CD4-positive, alpha-beta T cell treated with Interleukin-17A for 4 hours (primary cell): Measurements from ENCODE around the gene EPDR1.
"Not testable (repeated sequence)": the region's sequence is repeated elsewhere in the genome, so short reads cannot be mapped to it uniquely, and the experiment has no call there.

Source experiments
- DNase-seq: peaks from one replicate; pipeline ENCODE4 v3.0.0-alpha.2; 2020; ENCODE audit warnings: mixed read lengths

EPDR1 gene

DNA sequence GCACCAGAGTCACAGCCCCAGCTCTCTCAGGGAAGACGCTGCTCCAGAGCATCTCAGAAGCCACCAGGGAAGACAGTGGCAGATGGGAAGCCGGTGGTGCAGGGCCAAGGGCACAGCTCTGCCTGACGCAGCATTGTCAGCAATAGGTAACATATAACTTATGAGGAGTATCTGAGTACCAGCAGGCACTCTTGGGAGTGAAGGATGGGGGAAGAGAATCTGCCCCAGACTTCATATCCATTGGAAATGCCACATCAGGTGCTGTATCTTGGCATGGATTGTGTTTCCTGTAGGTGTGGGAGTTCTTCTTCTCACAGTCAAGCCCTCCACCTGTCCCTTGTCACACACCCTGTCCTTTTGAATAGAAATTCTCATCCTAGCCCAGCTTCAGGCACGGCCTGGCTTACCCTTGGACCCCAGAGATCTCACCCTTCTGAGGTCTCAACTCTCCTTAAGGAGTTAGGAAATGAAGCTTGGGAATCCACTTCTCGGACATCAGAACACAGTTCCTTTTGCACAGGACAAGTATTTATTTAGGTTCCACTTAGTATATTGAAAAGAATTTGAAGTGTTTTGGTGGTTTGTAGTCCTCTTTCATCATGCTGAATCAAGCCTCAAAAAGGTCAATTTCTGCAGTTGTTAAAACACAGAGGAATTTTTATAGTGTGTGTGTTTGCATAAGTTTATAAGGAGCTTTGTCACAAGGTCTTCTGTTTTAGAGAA is 9.9 kb downstream of the EPDR1 start:
- no peak for DNase-seq

DNA sequence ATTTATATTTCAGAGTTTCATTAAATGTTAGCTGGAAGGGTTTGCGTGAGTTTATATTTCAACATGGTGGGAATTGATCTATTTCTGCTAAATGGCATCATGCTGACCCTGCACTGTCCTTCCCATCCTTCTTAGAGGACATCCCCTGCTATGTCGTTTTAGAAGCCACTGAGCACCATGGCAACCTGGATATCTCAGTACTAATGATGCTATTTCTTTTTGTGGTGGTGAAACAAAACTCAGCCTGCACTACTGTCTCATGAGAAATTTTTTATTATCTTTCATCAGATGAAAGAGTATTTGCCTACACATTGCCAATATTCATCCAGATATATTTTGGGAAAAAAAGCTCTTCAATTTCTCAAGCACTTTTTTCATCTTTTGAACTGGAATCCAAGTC is 12.1 kb downstream of the EPDR1 start:
- no peak for DNase-seq

DNA sequence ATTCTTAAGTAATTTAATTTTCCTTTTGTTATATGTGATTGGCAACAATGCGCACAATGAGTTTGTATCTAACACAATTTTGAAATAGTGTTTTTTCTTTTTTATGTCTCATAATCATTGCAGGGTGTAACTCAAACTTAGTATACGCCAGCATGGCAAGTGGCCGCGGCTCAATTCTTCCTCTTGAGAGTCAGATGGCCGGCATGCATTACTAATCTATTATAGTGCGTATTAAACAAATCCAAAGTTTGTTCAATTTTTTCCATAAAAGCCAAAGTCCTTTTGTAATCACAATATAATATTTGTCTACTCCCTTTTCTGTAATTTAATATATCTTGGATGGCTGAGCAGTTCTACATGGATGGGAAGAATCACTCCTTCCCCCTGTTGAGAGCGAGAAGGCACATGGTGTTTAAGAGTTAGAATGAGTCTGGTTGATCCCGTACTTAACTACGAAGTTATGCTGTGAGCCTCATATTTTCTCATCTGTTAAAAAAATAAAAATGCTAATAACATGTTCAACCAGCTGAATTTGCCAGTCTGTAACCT is 12.7 kb downstream of the EPDR1 start:
- DNase-seq = no peak

DNA sequence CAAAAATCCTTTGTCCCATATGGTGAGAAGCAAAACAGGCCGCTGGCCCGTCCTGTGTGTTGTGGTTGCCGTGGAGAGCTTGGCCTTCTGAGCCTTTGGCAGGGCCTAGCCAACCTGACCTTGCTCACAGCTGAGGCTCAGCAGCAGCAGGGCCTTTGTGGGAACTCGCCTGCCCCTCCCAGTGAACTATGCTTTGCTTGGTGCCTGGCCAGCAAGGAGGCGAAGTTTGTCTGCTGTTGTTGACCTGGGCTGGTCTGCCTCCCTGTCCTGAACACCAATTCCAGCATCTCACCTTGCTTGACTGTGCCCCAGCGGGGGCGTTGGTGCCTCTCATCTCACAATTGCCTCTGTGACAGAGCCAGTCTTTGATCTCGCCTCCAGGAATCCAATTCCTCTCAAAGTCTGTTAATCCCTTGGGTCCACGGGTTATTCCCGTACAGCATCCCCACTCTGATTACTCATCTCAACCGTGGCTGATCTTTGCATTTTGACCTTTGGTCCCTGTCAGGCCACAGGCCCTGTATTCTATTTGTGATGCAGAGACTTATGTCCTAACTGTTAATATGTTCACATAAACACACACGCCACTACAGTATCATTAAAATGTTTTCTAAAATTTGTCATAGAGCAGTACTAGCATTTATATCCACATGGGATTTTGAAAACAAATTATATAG is 22.6 kb downstream of the EPDR1 start:
- no peak for DNase-seq

DNA sequence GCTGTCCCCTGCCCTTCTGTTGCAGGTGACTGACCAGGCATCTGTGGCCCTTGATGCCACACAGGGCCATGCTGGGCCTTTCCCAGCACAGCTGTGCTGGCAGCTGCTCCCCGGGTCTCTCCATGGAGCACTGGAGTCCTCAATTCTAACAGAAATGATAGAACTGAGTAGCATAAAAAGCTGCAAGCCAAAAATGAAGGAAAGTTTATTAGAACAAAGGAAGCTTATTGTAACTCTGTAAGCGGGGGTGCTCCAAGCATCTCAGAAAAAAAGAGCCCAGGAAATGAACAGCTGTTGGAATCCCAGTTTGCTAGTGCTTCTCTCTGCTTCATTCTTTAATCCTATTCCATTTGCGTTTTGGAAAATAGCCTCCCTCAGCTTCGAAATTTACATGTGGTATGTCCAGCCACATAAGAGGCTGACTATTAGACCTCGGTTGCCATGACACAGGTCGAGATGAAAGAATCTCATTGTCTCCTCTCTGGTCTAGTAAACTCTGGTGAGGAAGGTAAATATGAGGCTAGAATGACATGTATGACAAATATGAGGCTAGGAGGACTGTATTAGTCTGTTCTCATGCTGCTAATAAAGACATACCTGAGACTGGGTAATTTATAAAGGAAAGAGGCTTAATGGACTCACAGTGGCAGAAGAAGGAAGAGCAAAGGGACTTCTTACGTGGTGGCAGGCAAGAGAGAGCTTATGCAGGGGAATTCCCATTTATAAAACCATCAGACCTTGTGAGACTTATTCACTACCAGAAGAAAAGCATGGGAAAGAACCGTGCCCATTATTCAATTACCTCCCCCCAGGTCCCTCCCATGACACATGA is 23.7 kb downstream of the EPDR1 start:
- DNase-seq = no peak

DNA sequence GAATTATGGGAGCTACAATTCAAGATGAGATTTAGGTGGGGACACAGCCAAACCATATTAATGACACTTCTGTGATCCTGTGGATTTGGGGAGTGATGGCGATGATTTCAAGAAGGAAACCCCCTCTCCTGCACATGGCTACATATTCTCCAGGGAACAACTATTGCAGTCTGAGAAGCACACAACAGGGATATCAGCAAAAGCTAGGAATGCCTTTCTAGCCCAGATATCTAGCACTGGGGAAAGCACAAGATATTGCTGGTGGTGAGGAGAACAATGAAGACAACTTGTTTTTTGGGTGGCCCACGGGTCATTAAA is 24.3 kb downstream of the EPDR1 start:
- no peak for DNase-seq

DNA sequence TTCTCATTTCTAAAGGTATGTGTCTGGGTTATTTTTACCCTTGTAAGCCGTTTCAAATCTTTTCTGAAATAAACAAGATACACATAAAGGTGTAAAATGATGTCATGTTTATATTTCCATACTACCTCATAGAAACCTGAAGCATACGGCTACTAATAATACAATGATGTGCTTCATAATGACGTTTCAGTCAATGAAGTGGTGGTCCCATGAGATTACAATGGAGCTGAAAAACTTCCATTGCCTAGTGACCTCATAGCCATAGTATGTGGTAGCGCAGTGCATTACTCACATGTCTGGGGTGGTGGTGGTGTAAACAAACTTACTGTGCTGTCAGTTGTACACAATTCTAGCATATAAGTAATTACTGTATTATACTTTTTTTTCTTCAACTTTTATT is 24.9 kb downstream of the EPDR1 start:
- no peak for DNase-seq

DNA sequence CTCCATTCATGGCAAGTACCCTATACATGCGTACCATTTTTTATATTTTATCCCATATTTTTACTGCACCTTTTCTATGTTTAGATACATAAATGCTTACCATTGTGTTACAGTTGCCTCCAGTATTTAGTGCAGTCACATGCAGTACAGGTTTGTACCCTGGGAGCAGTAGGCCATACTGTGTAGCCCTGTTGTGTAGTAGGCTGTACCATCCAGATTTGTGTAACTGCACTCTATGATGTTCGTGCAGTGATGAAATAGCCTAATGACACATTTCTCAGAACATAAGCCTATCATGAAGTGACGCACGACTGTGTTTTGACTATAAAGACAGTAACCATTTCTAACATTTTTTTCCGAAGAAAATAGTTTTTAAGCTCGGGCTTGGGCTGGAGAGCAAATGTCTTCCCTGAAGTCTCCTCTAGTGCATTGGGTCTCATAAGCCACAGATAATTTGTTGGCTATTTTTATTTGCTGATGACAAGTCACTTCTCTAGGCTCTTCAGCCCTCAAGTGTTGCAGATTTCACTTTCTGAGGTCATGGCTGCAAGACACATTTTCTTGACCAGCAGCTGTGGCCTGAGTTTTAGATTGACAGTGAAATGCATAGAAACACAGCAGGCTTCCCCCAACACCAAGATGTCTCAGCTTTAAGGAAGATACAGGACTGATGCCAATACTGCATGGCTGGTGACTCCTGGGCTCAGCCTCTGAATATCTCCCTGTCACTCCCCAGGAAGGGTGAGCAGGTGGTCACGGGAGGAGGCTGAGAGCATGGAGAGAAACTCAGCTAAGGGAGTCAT is 26.9 kb downstream of the EPDR1 start:
- DNase-seq = no peak

DNA sequence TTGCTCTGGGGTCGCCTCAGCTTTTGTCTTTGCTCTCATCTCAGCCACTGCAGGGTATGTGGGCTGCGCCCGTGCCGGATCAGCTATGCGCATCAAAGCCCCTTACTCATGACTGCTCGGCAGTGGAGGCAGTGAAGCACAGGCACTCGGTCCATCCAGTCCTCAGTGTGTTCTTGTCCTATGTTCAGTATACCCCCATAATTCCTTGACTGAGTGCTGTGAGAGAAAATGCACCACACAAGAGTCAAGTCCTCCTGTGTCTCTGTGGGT is 27.4 kb downstream of the EPDR1 start:
- no peak for DNase-seq

DNA sequence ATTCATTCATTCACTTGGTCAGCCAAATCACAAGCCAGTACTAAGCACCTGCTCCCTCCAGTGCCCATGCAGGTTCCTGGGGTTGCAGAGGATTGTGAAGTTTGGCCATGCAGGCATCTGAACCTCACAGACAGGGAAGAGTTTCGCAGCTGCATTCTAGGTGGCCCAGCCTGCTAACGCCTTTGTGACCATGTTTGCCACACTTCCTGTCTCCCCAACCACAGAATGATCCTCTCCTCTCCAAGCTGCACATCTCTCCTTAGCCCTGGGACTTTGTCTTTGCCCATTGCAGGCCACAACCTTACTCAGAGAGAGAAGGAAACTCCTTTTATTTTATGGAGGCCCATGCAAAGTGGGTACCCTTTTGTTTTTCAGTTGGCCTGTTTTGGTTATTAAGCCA is 31.8 kb downstream of the EPDR1 start:
- no peak for DNase-seq

DNA sequence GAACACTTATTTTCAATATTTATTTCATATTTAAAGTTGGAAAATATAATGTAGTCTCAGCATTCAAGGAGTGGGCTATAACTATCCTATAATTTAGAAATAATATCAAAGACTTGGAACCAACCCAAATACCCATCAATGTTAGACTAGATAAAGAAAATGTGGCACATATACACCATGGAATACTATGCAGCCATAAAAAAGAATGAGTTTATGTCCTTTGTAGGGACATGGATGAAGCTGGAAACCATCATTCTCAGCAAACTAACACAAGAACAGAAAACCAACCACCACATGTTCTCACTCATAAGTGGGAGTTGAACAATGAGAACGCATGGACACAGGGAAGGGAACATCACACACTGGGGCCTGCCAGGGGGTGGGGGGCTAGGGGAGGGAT is 33.8 kb downstream of the EPDR1 start:
- DNase-seq = not testable (repeated sequence)

DNA sequence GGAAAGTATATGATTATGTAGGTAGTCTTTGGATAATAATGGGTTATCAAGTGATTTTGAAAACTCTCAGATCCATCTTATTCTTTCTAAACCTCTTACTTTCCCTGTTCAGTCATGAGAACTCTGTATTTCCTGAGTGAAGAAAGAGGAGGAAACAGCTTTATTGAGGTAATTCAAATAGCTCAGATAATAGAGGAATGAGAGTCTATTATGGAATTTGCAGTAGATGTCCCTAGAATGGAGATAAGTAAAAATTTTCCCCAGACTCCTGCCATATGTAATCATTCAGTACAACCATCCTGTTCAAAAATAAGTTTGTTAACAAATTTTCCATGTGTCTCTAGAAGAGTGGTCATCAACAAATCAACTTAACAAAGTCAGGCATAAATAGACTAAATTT is 36.4 kb downstream of the EPDR1 start:
- no peak for DNase-seq

DNA sequence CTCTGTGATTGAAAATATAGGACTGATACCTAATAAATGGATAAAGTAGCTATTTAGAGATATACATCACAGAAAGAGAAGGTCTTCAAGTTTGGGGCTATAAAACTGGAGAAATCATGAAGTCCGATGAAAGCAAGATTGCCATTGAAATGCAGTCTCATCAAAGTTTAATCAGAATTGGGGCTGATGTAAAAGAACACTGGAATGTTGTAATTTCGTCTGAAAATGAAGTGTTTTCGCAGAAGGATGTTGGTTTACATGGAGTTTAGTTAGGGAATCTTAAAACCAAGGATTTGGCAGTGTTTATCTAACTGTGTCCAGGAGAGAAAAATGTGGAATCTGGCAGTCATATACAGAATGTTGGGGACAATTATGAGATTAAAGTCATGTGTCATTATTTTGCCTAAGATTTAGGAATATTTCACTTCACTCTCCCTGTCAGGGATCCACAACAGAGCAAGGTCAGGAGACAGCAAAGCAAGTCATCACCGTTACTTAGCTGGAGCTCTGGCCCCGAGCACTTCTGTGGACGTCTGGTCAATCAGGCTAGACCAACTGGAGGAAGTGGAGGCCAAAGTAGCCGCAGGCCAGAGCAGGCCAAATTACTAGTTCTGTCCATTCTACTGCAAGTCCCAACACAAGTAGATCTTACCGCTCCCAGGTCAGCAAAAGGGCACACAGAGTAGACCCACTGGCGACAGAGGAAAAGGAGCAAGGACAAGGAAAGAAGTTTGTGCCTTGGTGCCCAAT is 37.0 kb downstream of the EPDR1 start:
- no peak for DNase-seq

DNA sequence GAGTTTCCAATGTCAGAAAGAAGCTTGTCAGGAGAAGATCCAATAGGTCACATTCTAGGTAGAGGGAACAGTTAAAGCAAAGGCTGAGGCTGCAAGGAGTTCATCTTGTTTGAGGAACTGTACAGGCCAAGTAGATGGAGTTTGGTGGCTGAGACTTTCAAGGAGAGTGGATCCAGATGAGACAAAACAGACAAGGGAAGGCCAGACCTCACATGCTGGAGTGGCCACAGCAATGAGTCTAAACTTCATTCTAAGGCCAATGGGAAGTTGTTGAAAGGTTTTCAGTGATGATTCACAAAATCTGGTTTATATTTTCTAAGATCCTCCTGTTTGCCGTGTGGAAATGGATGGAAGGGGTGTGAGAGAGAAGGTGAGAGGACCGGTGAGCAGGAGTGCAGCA is 40.0 kb downstream of the EPDR1 start:
- DNase-seq = no peak

DNA sequence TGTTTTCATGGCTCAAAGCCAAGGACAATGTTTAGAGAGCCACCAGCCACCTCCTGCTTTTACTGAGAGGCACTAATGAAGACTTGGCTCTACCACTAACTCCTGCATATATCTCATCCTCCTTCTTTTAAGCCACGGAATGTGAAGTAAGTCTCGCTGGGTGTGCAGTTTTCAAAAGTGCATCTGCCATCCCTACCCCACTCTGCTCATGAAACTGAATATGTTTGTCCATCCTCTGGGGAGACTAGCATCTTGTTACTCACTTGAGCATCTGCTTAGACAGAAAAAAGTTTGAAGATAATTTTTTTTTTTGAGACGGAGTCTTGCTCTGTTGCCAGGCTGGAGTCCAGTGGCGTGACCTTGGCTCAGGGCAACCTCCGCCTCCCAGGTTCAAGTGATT is 40.8 kb downstream of the EPDR1 start:
- DNase-seq = no peak

DNA sequence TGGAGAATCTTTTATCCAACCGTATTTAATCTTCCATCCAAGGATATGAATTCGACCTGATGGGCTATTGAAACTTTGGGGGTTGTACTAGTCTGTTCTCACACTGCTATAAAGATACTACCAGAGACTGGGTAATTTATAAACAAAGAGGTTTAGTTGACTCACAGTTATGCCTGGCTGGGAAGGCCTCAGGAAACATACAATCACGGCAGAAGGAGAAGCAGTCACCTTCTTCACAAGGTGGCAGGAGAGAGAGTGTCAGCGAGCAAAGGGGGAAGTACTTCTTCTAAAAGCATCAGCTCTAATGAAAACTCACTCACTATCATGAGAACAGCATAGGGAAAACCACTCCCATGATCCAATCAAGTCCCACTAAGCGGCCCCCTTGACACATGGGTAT is 43.8 kb downstream of the EPDR1 start:
- no peak for DNase-seq

DNA sequence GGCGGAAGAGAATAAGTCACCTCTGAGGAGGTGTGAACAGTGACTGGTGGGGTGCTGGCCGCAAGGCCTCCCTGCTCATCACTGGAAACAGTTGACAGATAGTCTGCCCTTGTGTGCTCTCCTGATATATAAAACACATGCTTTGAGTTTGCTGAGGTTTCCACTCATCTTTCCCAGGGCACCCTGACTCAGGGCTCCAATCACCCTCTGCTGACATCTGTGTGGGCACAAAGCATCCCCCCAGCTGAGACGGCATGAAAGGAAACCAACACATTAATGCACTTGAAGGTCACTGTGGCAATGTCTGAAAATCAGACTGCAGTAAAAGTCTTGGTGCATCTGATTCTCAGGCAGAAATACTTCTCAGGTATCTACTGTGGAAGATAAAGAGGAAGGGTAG is 49.8 kb downstream of the EPDR1 start:
- no peak for DNase-seq

DNA sequence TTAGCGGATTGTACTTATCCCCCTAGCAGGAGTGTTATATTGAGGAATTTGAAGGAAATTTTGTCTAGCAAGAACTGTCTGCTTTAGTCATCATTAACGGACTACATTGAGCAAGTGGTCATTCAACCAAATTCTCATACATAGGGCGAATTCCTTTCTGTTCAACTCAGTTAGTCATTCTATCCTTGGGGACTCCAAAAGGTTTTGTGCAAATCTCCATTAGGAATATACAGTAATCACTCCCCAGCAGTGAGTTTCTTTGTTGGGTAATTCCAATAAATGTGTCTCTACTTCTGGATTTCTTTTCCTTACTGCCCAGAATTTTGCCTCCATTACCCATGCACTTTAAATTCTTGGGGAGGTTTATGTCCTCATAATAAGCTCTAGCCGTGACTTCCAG is 51.1 kb downstream of the EPDR1 start:
- no peak for DNase-seq

DNA sequence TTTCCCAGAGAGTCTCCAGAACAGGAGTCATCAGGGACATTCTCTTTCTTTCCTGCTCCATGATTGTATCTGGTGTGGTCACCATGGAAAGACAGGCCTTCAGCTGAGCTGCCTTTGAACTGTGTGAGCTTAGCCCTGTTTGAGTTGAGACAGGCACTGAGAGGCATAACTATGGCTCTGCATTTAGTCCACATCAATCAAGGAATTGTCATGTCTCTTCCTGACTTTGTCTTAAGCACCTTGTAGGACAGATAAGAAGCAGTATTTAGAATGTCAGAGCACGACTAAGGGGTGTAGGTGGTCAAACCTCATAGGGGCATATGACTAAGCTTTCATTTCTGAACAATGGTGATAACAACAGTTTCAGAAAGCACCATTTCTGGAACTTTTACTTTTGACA is 53.5 kb downstream of the EPDR1 start:
- DNase-seq = no peak

DNA sequence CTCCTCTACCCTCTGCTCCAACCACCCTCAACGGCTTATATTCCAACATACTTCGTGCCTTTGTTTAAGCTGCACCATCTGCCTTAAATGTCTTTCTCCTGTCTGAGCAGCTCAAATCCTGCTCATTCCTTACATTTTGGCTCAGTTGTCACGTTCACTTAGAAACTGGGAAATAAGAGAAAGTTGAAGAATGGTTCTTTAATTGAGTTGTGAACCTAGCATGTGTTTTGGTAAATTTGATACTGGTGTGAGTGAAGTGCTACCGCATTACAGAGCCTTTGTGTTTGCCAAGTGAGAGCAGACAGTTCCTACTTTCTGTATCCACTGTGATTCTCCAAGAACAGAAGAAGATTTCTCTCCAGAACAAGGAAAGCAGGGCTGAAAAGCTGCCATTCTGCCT is 54.3 kb downstream of the EPDR1 start:
- DNase-seq = no peak

DNA sequence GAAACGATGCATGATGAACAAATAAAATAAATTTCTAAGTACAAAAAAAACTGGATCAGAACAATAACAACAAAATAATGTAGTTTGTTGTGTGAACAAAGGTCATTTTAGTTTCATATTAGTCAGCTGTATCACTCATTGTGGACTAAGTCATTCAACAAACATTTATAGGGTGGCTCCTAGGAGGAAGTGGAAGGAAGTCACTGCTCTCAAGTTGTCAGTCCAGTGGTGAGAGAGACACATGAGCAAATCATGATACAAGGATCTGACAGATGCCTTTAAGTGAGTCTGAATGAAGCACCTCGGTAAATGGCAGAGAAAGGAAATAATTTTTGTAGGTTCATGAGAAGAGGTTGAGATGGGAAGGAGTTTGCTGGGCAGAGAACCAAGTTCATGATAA is 56.8 kb downstream of the EPDR1 start:
- DNase-seq = no peak

DNA sequence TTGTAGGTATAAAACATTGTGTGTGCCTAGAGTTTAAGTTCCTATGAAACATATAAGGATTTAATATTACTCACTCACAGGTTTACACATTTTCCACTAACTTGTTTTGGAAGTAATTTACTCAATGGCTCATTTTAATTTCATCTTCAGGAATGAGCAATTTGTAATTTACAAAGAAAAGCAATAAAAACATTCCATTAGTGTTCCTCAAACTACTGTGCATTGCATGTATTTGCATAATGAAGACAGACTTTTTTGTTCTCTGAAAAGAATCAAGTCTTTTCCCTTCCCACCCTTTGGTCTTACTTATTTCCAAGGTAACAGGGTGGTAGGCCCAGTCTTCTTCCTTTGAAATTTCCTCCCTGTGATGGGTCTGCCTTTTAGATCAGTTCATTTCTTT is 61.2 kb downstream of the EPDR1 start:
- DNase-seq = no peak

DNA sequence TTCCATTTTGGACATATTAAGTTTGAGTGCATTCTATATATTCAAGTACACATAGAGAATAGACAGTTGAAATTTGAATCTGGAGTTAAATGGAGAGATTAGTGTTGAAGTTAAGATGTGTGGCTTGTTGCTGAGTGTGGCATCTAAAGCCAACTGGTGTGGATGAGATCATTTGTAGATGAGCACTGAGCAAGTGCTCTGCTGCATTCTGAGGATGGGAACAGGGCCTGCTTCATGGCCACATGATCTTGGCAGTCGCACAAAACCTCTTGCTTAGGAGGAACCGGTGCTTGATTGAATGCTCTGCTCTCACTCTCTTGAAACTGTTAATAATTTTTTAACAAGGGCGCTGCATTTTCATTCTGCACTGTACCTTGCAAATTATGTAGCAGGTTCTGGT is 62.0 kb downstream of the EPDR1 start:
- no peak for DNase-seq
